Measurements from ENCODE around the gene SEPTIN7.

SEPTIN7 gene

GRCh38 chr7:35817930-35818329 is 17.1 kb downstream of the SEPTIN7 start:
- Histone ChIP-seq H3K36me3 (ENCODE audit: control insufficient read depth, insufficient read depth, low read length) (no peaks in the 10 kb centered on the region; the same call in 1 of the 2 replicates), H3K27me3 (replicated peaks; ENCODE audit: control insufficient read depth, insufficient read depth, low read length) (no peaks in the 10 kb centered on the region), H3K4me3 (replicated peaks; ENCODE audit: low read depth, low read length) (no peak overlapping the region)
- no peak for TF ChIP-seq CTCF (IDR thresholded peaks at IDR 0.05; ENCODE audit: insufficient read depth, low read length, poor library complexity, severe bottlenecking)
- no peak for DNase-seq (ENCODE audit: extremely low read depth, insufficient read length)

GRCh38 chr7:35818513-35818912 is 17.7 kb downstream of the SEPTIN7 start:
- no peak for TF ChIP-seq CTCF (IDR thresholded peaks at IDR 0.05; ENCODE audit: insufficient read depth, low read length, poor library complexity, severe bottlenecking)

GRCh38 chr7:35819310-35819709 is 18.5 kb downstream of the SEPTIN7 start:
- no peaks in the 10 kb centered on the region for H3K27me3 ChIP-seq (replicated peaks; ENCODE audit: control insufficient read depth, insufficient read depth, low read length)

More at GRCh38 chr7:35818513-35818912, 17.7 kb downstream of the SEPTIN7 start:
- H3K36me3 ChIP-seq (ENCODE audit: control insufficient read depth, insufficient read depth, low read length): no peaks in the 10 kb centered on the region; the same call in 1 of the 2 replicates
- no peak overlapping the region for H3K4me3 ChIP-seq (replicated peaks; ENCODE audit: low read depth, low read length)
- no peak for DNase-seq (ENCODE audit: extremely low read depth, insufficient read length)
- H3K27me3 ChIP-seq (replicated peaks; ENCODE audit: control insufficient read depth, insufficient read depth, low read length): no peaks in the 10 kb centered on the region

GRCh38 chr7:35819954-35820703 is 19.3 kb downstream of the SEPTIN7 start:
- H3K4me3 ChIP-seq (replicated peaks; ENCODE audit: low read depth, low read length): no peak overlapping the region
- no peaks in the 10 kb centered on the region for H3K36me3 ChIP-seq (ENCODE audit: control insufficient read depth, insufficient read depth, low read length)
- H3K27me3 ChIP-seq (replicated peaks; ENCODE audit: control insufficient read depth, insufficient read depth, low read length): no peaks in the 10 kb centered on the region
- no peak for TF ChIP-seq CTCF (IDR thresholded peaks at IDR 0.05; ENCODE audit: insufficient read depth, low read length, poor library complexity, severe bottlenecking)
- no peak for DNase-seq (ENCODE audit: extremely low read depth, insufficient read length)

More at GRCh38 chr7:35819310-35819709, 18.5 kb downstream of the SEPTIN7 start:
- DNase-seq (ENCODE audit: extremely low read depth, insufficient read length): no peak
- Histone ChIP-seq H3K4me3 (replicated peaks; ENCODE audit: low read depth, low read length) (no peak overlapping the region), H3K36me3 (ENCODE audit: control insufficient read depth, insufficient read depth, low read length) (no peaks in the 10 kb centered on the region)
- TF ChIP-seq CTCF (IDR thresholded peaks at IDR 0.05; ENCODE audit: insufficient read depth, low read length, poor library complexity, severe bottlenecking): no peak

GRCh38 chr7:35820858-35821257 is 20.0 kb downstream of the SEPTIN7 start:
- Histone ChIP-seq H3K27me3 (replicated peaks; ENCODE audit: control insufficient read depth, insufficient read depth, low read length) (no peaks in the 10 kb centered on the region), H3K4me3 (replicated peaks; ENCODE audit: low read depth, low read length) (no peak overlapping the region), H3K36me3 (ENCODE audit: control insufficient read depth, insufficient read depth, low read length) (no peaks in the 10 kb centered on the region)
- no peak for DNase-seq (ENCODE audit: extremely low read depth, insufficient read length)
- TF ChIP-seq CTCF (IDR thresholded peaks at IDR 0.05; ENCODE audit: insufficient read depth, low read length, poor library complexity, severe bottlenecking): no peak

Data from GM06990 (cell line).